DND-41 (cell line): ENCODE results near the gene HEG1.

Experiments used
- CTCF ChIP-seq: IDR thresholded peaks from 2 replicates; pipeline ENCODE4 v1.5.1; 2012; ENCODE audit warnings: borderline replicate concordance, low read length, moderate library complexity, mild to moderate bottlenecking; ENCODE audit not compliant: poor library complexity, severe bottlenecking; ENCODE audit errors: extremely low read depth
- EZH2 ChIP-seq: IDR thresholded peaks from 3 replicates; pipeline ENCODE4 v1.6.1; 2012; ENCODE audit warnings: borderline replicate concordance, low read depth, mild to moderate bottlenecking, moderate library complexity, low read length, inconsistent platforms; ENCODE audit not compliant: severe bottlenecking

GRCh38 chr3:124935794-124936542 lies 119.8 kb downstream of the HEG1 start:
- TF ChIP-seq CTCF (no peak), EZH2 (no peak)
